Measurements from ENCODE around the gene SOX13. TPM values are rescaled to one million over a fixed set of nuclear protein-coding genes. Genes with fewer than 3 reads are reported as not detected.

Gene SOX13
- 3.6 and 6.3 TPM in 2 replicates for total RNA-seq

GRCh38 chr1:204072931-204073836 lies at the start of gene SOX13:
SOX13 (plus strand) TSS chr1:204073115; CDS start chr1:204112916, 39,801 bp downstream.

GRCh38 chr1:204151552-204152309 lies 78.8 kb downstream of the SOX13 start, which contains the start of gene ETNK2:
ETNK2 (minus strand) TSS chr1:204152044; CDS start chr1:204151852, 192 bp downstream.

DNA sequence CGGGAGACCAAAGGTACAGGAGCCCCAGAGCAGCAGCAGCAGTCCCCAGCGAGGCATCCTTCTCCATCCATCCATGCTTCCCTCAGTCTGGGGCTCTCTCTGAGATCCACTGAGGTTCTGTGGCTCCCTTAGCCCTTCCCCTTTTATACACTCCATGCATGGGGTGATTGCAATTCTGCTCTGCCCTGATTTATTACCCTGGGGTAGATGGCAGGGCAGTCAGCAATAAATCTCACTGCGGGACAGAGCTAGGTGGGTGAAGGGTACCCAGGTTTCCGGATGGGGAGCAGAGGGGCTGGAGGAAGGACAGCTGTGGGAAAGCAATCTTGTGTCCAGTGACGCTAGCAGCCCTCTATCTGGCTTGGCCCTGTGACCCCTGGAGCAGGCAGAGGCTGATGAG lies 93.3 kb downstream of the SOX13 start, which contains the start of gene REN:
Gene REN (minus strand): TSS at position 119 of the 400 bp plus-strand sequence. CDS start 44 bp downstream, at position 75.

Other genes with a start within 250 kb of the SOX13 start
- 47.5 and 82.9 TPM in 2 replicates for gene SNRPE, start 211.5 kb upstream of the SOX13 start, total RNA-seq
- 9.8 and 19.3 TPM in 2 replicates for gene ETNK2, start 78.9 kb downstream of the SOX13 start, total RNA-seq
- 0.13 TPM in 1 of 2 replicates, not detected in the other for gene REN, start 93.2 kb downstream of the SOX13 start, total RNA-seq
- gene KISS1, start 123.4 kb downstream of the SOX13 start, total RNA-seq: 0.49 and 2.3 TPM in 2 replicates
- 0.38 TPM in 1 of 2 replicates, not detected in the other for gene GOLT1A, start 140.9 kb downstream of the SOX13 start, total RNA-seq